Sigmoid colon (tissue), 7 donors: Measurements from ENCODE around the gene RNF181. TPM values are rescaled to one million over a fixed set of nuclear protein-coding genes. Genes with fewer than 3 reads are reported as not detected.
"Not testable (repeated sequence)": the region's sequence is repeated elsewhere in the genome, so short reads cannot be mapped to it uniquely, and the experiment has no call there.

Experiments used
- DNase-seq: peaks from one replicate; pipeline ENCODE4 v3.0.0-alpha.2; 2019
- H3K27ac ChIP-seq, 4 donors: fragments of 200-600 bp; sonication (generic); one replicate each; pipeline ENCODE4 v1.5.1; 2016 to 2019; ENCODE audit warnings: mild to moderate bottlenecking in 1 of 4
- H3K27me3 ChIP-seq, 3 donors: fragments of 200-600 bp; sonication (generic); one replicate each; pipeline ENCODE4 v1.5.1; 2019; ENCODE audit warnings: mild to moderate bottlenecking in 1 of 3
- H3K36me3 ChIP-seq, 4 donors: fragments of 200-600 bp; sonication (generic); one replicate each; pipeline ENCODE4 v1.5.1; 2016 to 2019
- H3K4me1 ChIP-seq, 4 donors: fragments of 200-600 bp; sonication (generic); one replicate each; pipeline ENCODE4 v1.5.1; 2017 to 2019
- H3K4me3 ChIP-seq, 4 donors: fragments of 200-600 bp; sonication (generic); one replicate each; pipeline ENCODE4 v1.5.1; 2017 to 2019; ENCODE audit warnings: mild to moderate bottlenecking in 2 of 4, moderate library complexity in 1 of 4
- H3K9me3 ChIP-seq, 4 donors: fragments of 200-600 bp in 3 of 4; sonication (generic) in 3 of 4; one replicate each; pipeline versions ENCODE4 v1.5.1 to v1.6.1; 2013 to 2019
- EP300 ChIP-seq, 4 donors: sonication (generic); formaldehyde crosslinking; IDR thresholded peaks; one replicate each; pipeline ENCODE4 v1.6.1; 2017; ENCODE audit warnings: antibody characterized with exemption in 4 of 4
- POLR2A ChIP-seq, 2 donors: fragments of 450-650 bp; IDR thresholded peaks; one replicate each; pipeline ENCODE4 v1.6.1; 2016; ENCODE audit warnings: antibody characterized with exemption in 2 of 2, mild to moderate bottlenecking in 2 of 2, moderate library complexity in 2 of 2
- POLR2AphosphoS5 ChIP-seq, 4 donors: sonication (generic); formaldehyde crosslinking; IDR thresholded peaks; one replicate each; pipeline ENCODE4 v1.6.1; 2017; ENCODE audit warnings: antibody characterized with exemption in 4 of 4
- WGBS, 2 donors: extraction: QIAGEN DNeasy Blood & Tissue Kit; methylation state at CpG; one replicate each; pipeline ENCODE4 v1.1.7; 2013; 5-methylcytosine and 5-hydroxymethylcytosine counted together
- intact Hi-C: fragments of 100-400 bp; cut with DNase I; formaldehyde crosslinking; loops from one replicate; pipeline ENCODE4 v1.15.1; 2023
- polyA plus RNA-seq, 3 donors: library from polyadenylated mRNA; stranded (reverse); fragments of 200-250 nt; gene quantifications; one replicate each; pipeline ENCODE4 v1.2.3, GENCODE V29; 2013
- total RNA-seq, 4 donors: library from RNA; depleted of rRNA; stranded (reverse); fragments of >200 nt; gene quantifications; one replicate each; pipeline ENCODE4 v1.1.0, GENCODE V29; 2016
- TF ChIP-seq, protein P1 (sequence below), 4 experiments: fragments of 450-650 bp in 3 of 4; fragments of 200-600 bp in 1 of 4; IDR thresholded peaks; one replicate each; pipeline ENCODE4 v1.5.1; 2016 to 2019; ENCODE audit warnings: antibody characterized with exemption in 4 of 4, mild to moderate bottlenecking in 3 of 4, moderate library complexity in 2 of 4
- donor health status: healthy with polysubstance abuse.
- donor health status: Bipolar disorder and iron deficiency.
- donor health status: healthy.

Gene RNF181
- total and polyA plus RNA-seq, 7 donors, result 124 to 190 (median 165) TPM

DNA sequence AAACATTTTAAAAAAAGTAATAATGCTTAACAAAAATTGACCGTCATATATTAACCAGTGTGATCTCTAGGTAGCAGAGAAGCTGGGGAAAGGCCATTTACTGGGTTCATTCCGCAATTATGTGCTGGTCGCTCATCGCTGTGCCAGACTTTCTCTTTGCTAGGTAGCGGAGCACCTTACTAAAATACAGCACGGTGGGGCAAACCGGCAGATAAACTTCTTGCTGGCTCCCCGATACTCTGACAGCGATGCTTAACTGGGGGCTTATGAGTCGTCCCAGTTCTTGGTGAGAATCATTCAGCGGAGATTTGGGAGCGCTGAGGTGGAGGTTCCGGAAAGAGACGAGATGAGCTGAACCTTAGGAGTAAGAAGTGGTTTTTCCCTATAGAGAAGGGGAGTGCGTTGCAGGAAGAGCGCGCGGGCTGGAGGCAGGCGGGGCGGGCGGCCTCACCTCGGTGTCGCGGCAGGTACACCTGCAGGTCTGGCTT, 15.7 kb downstream of the RNF181 start:
- Histone ChIP-seq H3K4me1 (peaks cover 0 to 21% (median 18%) of the 10 kb centered on the region in 4 donors), H3K27me3 (no peaks in the 10 kb centered on the region), H3K4me3 (peak overlapping the region; percentile 60 to 99 (median 86)), H3K27ac (peak overlapping the region; percentile 79 to 93 (median 88)), H3K36me3 (peaks cover 0 to 32% (median 0%) of the 10 kb centered on the region in 4 donors), H3K9me3 (no peaks in the 10 kb centered on the region)
- 3 to 8% methylated on average over 24 of the region's 24 CpGs for whole genome bisulfite sequencing, 2 donors
- TF ChIP-seq POLR2A (IDR thresholded peaks at IDR 0.05) (no peak), EP300 (IDR thresholded peaks at IDR 0.05) (no peak), POLR2AphosphoS5 (IDR thresholded peaks at IDR 0.05) (no peak)
- TF ChIP-seq, protein P1, sequence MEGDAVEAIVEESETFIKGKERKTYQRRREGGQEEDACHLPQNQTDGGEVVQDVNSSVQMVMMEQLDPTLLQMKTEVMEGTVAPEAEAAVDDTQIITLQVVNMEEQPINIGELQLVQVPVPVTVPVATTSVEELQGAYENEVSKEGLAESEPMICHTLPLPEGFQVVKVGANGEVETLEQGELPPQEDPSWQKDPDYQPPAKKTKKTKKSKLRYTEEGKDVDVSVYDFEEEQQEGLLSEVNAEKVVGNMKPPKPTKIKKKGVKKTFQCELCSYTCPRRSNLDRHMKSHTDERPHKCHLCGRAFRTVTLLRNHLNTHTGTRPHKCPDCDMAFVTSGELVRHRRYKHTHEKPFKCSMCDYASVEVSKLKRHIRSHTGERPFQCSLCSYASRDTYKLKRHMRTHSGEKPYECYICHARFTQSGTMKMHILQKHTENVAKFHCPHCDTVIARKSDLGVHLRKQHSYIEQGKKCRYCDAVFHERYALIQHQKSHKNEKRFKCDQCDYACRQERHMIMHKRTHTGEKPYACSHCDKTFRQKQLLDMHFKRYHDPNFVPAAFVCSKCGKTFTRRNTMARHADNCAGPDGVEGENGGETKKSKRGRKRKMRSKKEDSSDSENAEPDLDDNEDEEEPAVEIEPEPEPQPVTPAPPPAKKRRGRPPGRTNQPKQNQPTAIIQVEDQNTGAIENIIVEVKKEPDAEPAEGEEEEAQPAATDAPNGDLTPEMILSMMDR (IDR thresholded peaks at IDR 0.05), result no peak
- intact Hi-C loops, result no loop called here
- no peak for DNase-seq

DNA sequence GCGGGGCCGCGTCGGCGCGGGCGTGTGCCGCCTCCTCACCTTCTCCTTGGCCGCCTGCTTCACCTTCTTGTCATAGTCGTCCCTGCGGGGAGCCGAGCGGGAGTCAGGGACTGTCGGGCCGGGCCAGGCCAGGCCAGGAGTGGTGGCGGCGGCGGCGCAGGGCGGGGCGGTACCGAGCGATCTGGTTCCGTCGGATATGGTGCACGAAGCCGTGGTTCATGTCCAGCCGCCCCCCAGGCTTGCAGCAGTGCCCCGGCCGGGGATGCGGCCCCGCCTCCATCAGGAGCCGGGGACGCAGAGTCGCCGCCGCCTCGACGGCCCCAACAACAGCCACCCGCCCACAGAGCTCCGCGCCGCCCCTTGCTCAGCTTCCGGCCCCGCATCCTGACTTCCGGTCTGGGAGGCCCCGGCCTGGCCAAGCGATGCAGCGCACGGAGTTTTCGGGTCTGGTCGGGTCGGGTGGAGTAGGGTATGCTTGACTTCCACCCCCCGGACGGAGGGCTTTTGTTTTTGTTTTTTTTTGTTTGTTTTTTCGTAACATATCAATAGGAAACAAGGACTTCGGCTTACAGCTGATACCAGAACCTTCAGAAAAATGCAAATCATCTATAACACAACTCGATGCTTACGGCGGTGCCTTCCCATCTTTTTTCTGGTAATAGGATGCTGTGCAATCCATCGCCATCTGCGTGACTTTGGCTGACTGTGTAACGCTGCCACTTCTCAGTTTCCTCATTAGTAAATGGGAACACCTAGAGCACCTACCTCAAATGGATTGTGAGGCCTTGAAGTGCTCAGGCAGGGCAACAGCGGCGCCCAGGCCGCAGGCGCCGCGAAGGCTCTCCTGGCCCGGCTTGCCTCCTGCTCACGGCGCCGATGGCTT, 16.4 kb downstream of the RNF181 start, which contains the start of gene C2orf68:
Gene C2orf68 (minus strand): TSS at position 362 of the 883 bp plus-strand sequence. CDS start 82 bp downstream, at position 280.
- Histone ChIP-seq H3K27me3 (no peaks in the 10 kb centered on the region), H3K27ac (peak within 1 kb of the TSS; percentile 79 to 93 (median 88)), H3K4me1 (peaks cover 0 to 23% (median 21%) of the 10 kb centered on the region in 4 donors), H3K9me3 (no peaks in the 10 kb centered on the region), H3K4me3 (peak within 1 kb of the TSS; percentile 60 to 99 (median 86)), H3K36me3 (peaks cover 0 to 27% (median 0%) of the 10 kb centered on the region in 4 donors)
- intact Hi-C loops, result no loop called here
- TF ChIP-seq, protein P1 (IDR thresholded peaks at IDR 0.05), result no peak
- peak; percentile 67 to 68 for TF ChIP-seq POLR2A (IDR thresholded peaks at IDR 0.05)
- peak; percentile 78 to 93 (median 86) for TF ChIP-seq POLR2AphosphoS5 (IDR thresholded peaks at IDR 0.05)
- DNase-seq, result peak; percentile 94
- 10 to 14% methylated on average over 73 of the region's 73 CpGs for WGBS, 2 donors

DNA sequence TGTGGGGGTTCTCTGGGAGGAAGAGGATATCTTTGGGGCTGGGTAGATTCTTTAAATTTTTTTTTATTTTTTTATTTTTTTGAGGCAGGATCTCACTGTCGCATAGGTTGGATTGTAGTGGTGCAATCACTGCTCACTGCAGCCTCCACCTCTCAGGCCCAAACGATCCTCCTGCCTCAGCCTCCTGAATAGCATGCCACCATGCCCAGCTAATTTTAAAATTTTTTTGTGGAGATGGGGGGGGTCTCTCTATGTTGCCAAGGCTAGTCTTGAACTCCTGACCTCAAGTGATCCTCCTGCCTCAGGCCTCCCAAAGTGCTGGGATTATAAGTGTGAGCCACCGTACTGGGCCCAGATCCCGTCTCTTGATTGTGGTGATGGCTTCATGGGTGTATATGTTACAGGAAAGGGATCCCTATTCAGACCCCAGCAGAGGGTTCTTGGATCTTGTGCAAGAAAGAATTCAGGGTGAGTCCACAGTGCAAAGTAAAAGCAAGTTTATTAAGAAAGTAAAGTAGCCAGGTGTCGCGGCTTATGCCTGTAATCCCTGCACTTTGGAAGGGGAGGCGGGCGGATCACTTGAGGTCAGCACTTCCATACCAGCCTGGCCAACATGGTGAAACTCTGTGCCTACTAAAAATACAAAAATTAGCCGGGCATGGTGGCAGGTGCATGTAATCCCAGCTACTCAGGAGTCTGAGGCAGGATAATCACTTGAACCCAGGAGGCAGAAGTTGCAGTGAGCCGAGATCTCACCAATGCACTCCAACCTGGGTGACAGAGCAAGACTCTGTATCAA, 18.4 kb downstream of the RNF181 start:
- H3K27ac ChIP-seq, result no peak overlapping the region
- no peak for TF ChIP-seq POLR2AphosphoS5 (IDR thresholded peaks at IDR 0.05)
- TF ChIP-seq EP300 (IDR thresholded peaks at IDR 0.05), result no peak
- TF ChIP-seq POLR2A (IDR thresholded peaks at IDR 0.05), result no peak
- TF ChIP-seq, protein P1 (IDR thresholded peaks at IDR 0.05), result no peak
- intact Hi-C loops, result no loop called here
- H3K27me3 ChIP-seq, result no peaks in the 10 kb centered on the region
- no peak overlapping the region for H3K4me3 ChIP-seq
- DNase-seq, result no peak
- peaks cover 0 to 37% (median 33%) of the 10 kb centered on the region in 4 donors for H3K4me1 ChIP-seq
- WGBS, 2 donors, result 85 to 90% methylated on average over 10 of the region's 10 CpGs
- H3K9me3 ChIP-seq, result no peaks in the 10 kb centered on the region
- H3K36me3 ChIP-seq, result peaks cover 0 to 11% (median 0%) of the 10 kb centered on the region in 4 donors

DNA sequence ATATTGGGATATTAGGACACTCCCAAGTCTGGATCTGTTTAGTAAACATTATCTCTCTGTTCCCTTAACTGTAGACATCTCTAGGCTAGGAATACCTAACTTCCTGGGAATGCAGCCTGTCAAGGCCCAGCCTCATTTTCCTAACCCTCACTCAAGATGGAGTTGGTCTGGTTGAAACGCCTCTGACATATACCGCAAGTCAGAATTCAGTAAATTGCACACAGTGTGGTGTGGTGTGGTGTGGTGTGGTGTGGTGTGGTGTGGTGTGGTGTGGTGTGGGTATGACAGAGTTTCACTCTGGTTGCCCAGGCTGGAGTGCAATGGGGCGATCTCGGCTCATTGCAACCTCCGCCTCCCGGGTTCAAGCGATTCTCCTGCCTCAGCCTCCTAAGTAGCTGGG, 19.2 kb downstream of the RNF181 start:
- intact Hi-C loops, H3K27me3 ChIP-seq: not testable (repeated sequence)
- H3K4me1 ChIP-seq, result peaks cover 0 to 37% (median 33%) of the 10 kb centered on the region in 4 donors

More for the DNA sequence above, 19.2 kb downstream of the RNF181 start:
- H3K36me3 ChIP-seq, result peaks cover 0 to 13% (median 3%) of the 10 kb centered on the region in 4 donors
- not testable (repeated sequence) for DNase-seq, H3K27ac ChIP-seq, H3K4me3 ChIP-seq, H3K9me3 ChIP-seq
- 95% methylated on average over 7 of the region's 7 CpGs for WGBS, 2 donors
